ENCODE measurements around the gene PRAF2. TPM values are rescaled to one million over a fixed set of nuclear protein-coding genes. Genes with fewer than 3 reads are reported as not detected.
A peak's percentile ranks its signal among the peaks of the same experiment; 100 is the strongest.

Gene PRAF2
- 10 to 100 TPM in 3 of 4 donors, 1 to 10 TPM in 1; 9.6 to 20.9 (median 17.2) TPM for total RNA-seq

GRCh38 chrX:49073601-49074575 is at the start of gene PRAF2:
Gene PRAF2, minus strand, starts transcription at chrX:49074002. Its CDS starts 15 bp downstream, at chrX:49073987.
- no peaks in the 10 kb centered on the region for H3K9me3 ChIP-seq

GRCh38 chrX:49122499-49122898 is 48.7 kb upstream of the PRAF2 start:
- no peak overlapping the region for H3K27ac ChIP-seq
- H3K36me3 ChIP-seq: peaks cover 0 to 40% of the 10 kb centered on the region in 2 donors
- no peak for ATAC-seq
- no peaks in the 10 kb centered on the region for H3K27me3 ChIP-seq
- no peaks in the 10 kb centered on the region for H3K9me3 ChIP-seq
- peaks cover 0 to 14% (median 0%) of the 10 kb centered on the region in 3 donors for H3K4me1 ChIP-seq
- TF ChIP-seq EP300 (IDR thresholded peaks at IDR 0.05): no peak
- TF ChIP-seq CTCF (IDR thresholded peaks at IDR 0.05): no peak
- no peak for TF ChIP-seq POLR2A (IDR thresholded peaks at IDR 0.05)
- no peak for TF ChIP-seq POLR2AphosphoS5 (IDR thresholded peaks at IDR 0.05)
- H3K4me3 ChIP-seq: peak overlapping the region in 1 of 2 donors; percentile 71
- WGBS, 2 donors (ENCODE audit: low coverage in 1 of 2): no CpG with 5 or more reads among the region's 5 CpGs

More at GRCh38 chrX:49073601-49074575, at the start of gene PRAF2:
- Histone ChIP-seq H3K27ac (peak within 1 kb of the TSS; percentile 75 to 82 (median 80)), H3K4me3 (peak within 1 kb of the TSS; percentile 38 to 61), H3K27me3 (no peaks in the 10 kb centered on the region), H3K36me3 (peaks cover 0 to 36% of the 10 kb centered on the region in 2 donors), H3K4me1 (peaks cover 0 to 37% (median 2%) of the 10 kb centered on the region in 3 donors)
- WGBS, 2 donors (ENCODE audit: low coverage in 1 of 2): 3 to 29% methylated on average over 6 to 8 of the region's 61 CpGs
- TF ChIP-seq POLR2A (IDR thresholded peaks at IDR 0.05) (peak; percentile 42 to 58), EP300 (IDR thresholded peaks at IDR 0.05) (no peak), CTCF (IDR thresholded peaks at IDR 0.05) (peak in 2 of 4 experiments; percentile 23 to 34), POLR2AphosphoS5 (IDR thresholded peaks at IDR 0.05) (peak; percentile 84)
- peak; percentile 92 for ATAC-seq

- Histone ChIP-seq H3K9me3 (no peaks in the 10 kb centered on the region), H3K4me1 (peaks cover 0 to 14% (median 0%) of the 10 kb centered on the region in 3 donors), H3K36me3 (peaks cover 0 to 64% of the 10 kb centered on the region in 2 donors), H3K27ac (no peak overlapping the region), H3K4me3 (no peak overlapping the region), H3K27me3 (no peaks in the 10 kb centered on the region)
- WGBS, 2 donors (ENCODE audit: low coverage in 1 of 2): 45 to 60% methylated on average over 1 of the region's 1 CpG
- ATAC-seq: no peak
- TF ChIP-seq CTCF (IDR thresholded peaks at IDR 0.05) (no peak), POLR2A (IDR thresholded peaks at IDR 0.05) (no peak), EP300 (IDR thresholded peaks at IDR 0.05) (no peak), POLR2AphosphoS5 (IDR thresholded peaks at IDR 0.05) (no peak)
Measured at GRCh38 chrX:49120091-49120490, 46.3 kb upstream of the PRAF2 start.

GRCh38 chrX:49117581-49117980 is 43.8 kb upstream of the PRAF2 start:
- Histone ChIP-seq H3K36me3 (peaks cover 0 to 89% of the 10 kb centered on the region in 2 donors), H3K27me3 (no peaks in the 10 kb centered on the region), H3K9me3 (no peaks in the 10 kb centered on the region), H3K4me3 (no peak overlapping the region), H3K27ac (no peak overlapping the region), H3K4me1 (peaks cover 0 to 9% (median 0%) of the 10 kb centered on the region in 3 donors)
- WGBS, 2 donors (ENCODE audit: low coverage in 1 of 2): 50 to 62% methylated on average over 1 to 4 of the region's 6 CpGs
- TF ChIP-seq EP300 (IDR thresholded peaks at IDR 0.05) (no peak), POLR2A (IDR thresholded peaks at IDR 0.05) (no peak), POLR2AphosphoS5 (IDR thresholded peaks at IDR 0.05) (no peak), CTCF (IDR thresholded peaks at IDR 0.05) (no peak)
- no peak for ATAC-seq
